ENCODE results near the gene ZNF827. TPM values are rescaled to one million over a fixed set of nuclear protein-coding genes. Genes with fewer than 3 reads are reported as not detected.

ZNF827 gene
- total and polyA plus RNA-seq, 2 of the 8 experiments (the other 6 are each of a cell fraction or from before 2014, with no cell fraction given): 25.3 to 26.2 TPM

GRCh38 chr4:145743641-145744040, 195.0 kb downstream of the ZNF827 start (continued):
- TF ChIP-seq TBP (IDR thresholded peaks at IDR 0.05; ENCODE audit: low read depth, low read length): no peak
- TF ChIP-seq CBX5 (IDR thresholded peaks at IDR 0.05; ENCODE audit: low read depth, low read length): no peak
- TF ChIP-seq ATF2 (IDR thresholded peaks at IDR 0.05; ENCODE audit: low read length): no peak
- TF ChIP-seq BCL11A (IDR thresholded peaks at IDR 0.05; ENCODE audit: low read depth in 2 of 2, low read length in 2 of 2): no peak

Measured in H1 (cell line).